ENCODE results near the gene KRTAP10-3.

GRCh38 chr21:44603109-44603875, 44.7 kb upstream of the KRTAP10-3 start:
- no peak for TF ChIP-seq CTCF (IDR thresholded peaks at IDR 0.05)
- TF ChIP-seq REST (IDR thresholded peaks at IDR 0.05; ENCODE audit: low read depth, low read length) = no peak
- TF ChIP-seq SIN3A (IDR thresholded peaks at IDR 0.05; ENCODE audit: borderline replicate concordance, low read depth, low read length) = no peak
- TF ChIP-seq USF1 (IDR thresholded peaks at IDR 0.05; ENCODE audit: borderline replicate concordance, low read depth) = no peak
- no peak for TF ChIP-seq POLR2AphosphoS5 (IDR thresholded peaks at IDR 0.05; ENCODE audit: low read depth, low read length)
- TF ChIP-seq CHD2 (IDR thresholded peaks at IDR 0.05; ENCODE audit: low read length, partially characterized antibody) = no peak
- no peak for TF ChIP-seq EZH2phosphoT487 (IDR thresholded peaks at IDR 0.05; ENCODE audit: borderline replicate concordance, low read depth)
- TF ChIP-seq MAX (IDR thresholded peaks at IDR 0.05; ENCODE audit: low read depth) = no peak

Data from SK-N-SH (cell line).